Measurements from ENCODE around the gene EPB41L4B. TPM values are rescaled to one million over a fixed set of nuclear protein-coding genes. Genes with fewer than 3 reads are reported as not detected.

The EPB41L4B gene
- total and polyA plus RNA-seq, 2 of the 4 experiments (the other 2 are of a cell fraction), result 0.36 to 0.54 TPM

DNA sequence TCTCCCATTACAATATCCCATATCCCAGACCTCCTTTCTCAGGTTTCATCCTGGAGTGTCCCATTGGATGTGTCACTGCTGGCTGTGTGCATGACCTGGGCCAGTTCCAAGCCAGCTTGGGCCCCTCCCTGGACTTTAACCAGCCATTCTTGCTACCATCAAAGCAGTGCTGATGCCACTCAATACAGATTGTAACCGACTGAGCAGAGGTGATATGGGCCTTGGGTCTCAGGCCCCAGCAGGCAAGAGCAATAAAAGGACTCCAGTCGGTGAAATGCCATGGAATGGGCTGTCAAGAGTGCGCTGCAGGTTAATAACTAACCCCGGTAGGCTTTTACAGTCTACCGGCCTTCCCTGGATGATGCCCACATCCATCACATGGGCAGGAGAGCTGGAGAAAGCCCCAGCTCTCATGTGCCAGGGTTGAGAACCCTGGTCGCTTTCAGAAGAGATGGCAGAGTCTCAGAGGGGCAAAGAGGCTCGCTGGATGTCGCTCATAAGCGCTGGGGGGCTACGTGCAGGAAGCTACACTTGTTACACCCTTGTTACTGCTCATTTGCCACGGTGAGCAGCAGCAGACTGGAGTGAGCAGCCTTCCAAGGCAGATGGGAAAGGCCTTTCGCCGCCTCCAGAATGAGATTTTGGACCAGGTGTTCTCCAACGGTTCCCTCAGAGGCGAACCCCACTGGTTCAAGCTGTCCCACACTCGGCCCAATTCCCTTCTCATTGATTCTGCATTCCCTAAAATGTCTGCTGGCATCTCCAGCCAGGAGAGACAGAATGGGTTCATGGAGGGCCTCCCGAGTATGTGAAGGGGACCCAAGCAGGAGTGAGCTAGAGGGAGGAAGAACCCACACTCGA lies 13.2 kb downstream of the EPB41L4B start:
- H4K5ac ChIP-seq (ENCODE audit: low read depth, low read length), result no peak overlapping the region
- H3K36me3 ChIP-seq (ENCODE audit: control insufficient read depth, insufficient read depth, low read length), result no peaks in the 10 kb centered on the region
- H2BK20ac ChIP-seq (ENCODE audit: low read depth, low read length), result no peak overlapping the region
- no peak overlapping the region for H3K4me3 ChIP-seq (ENCODE audit: insufficient read depth, low read depth, low read length)
- H3K79me1 ChIP-seq (ENCODE audit: low read depth in 1 of 2, low read length in 2 of 2), result no peaks in the 10 kb centered on the region
- ChIA-PET CTCF (interaction anchor here (0.6 kb wide), 1 partner anchor 116 kb away, joined by 8 read pairs; no protein-coding TSS in a partner anchor), POLR2A (ENCODE audit: unreplicated experiment) (interaction anchor here (0.6 kb wide), 1 partner anchor 60 kb away, joined by 6 read pairs; no protein-coding TSS in a partner anchor)
- BruUV-seq (replicated peaks), result no TSS peak
- H3K56ac ChIP-seq (ENCODE audit: extremely low read depth, insufficient read depth, low read length), result no peak overlapping the region
- H3K9me3 ChIP-seq (ENCODE audit: control insufficient read depth, insufficient read depth, low read length), result no peaks in the 10 kb centered on the region
- no peak overlapping the region for H2BK5ac ChIP-seq (ENCODE audit: low read depth, low read length, poor library complexity, severe bottlenecking)
- H2BK15ac ChIP-seq (ENCODE audit: low read depth, low read length), result no peak overlapping the region
- no peaks in the 10 kb centered on the region for H4K20me1 ChIP-seq (ENCODE audit: insufficient read depth, low read length)
- no peak overlapping the region for H3K4ac ChIP-seq (ENCODE audit: low read depth, low read length)
- ATAC-seq (ENCODE audit: low read depth) (no peak), DNase-seq (no peak)
- no peak overlapping the region for H3K4me2 ChIP-seq (ENCODE audit: low read depth, low read length)
- no peak overlapping the region for H2AFZ ChIP-seq (replicated peaks; ENCODE audit: low read length, poor library complexity)
- no peak for TF ChIP-seq NFE2L2 (IDR thresholded peaks at IDR 0.05; ENCODE audit: low read depth, low read length)
- TF ChIP-seq FOS (IDR thresholded peaks at IDR 0.05; ENCODE audit: low read depth, low read length), result no peak
- no peak for TF ChIP-seq SMC3 (IDR thresholded peaks at IDR 0.05; ENCODE audit: low read depth, low read length)
- no peak overlapping the region for H3K27ac ChIP-seq (ENCODE audit: insufficient read depth, low read length)
- intact Hi-C loops (cut with micrococcal nuclease) (no loop called here), dilution Hi-C loops (cut with HindIII; ENCODE audit: low sequenced_read_pairs, unreplicated experiment) (no loop called here), in situ Hi-C loops (cut with MboI; ENCODE audit: low sequenced_read_pairs) (loop anchor here (25.0 kb wide), 2 partner anchors 120 to 245 kb away; no protein-coding TSS in a partner anchor)
- no peak overlapping the region for H4K8ac ChIP-seq (ENCODE audit: low read depth in 2 of 2, low read length in 2 of 2)
- H3K4me1 ChIP-seq (ENCODE audit: control insufficient read depth, insufficient read depth, low read length), result peaks cover 4% of the 10 kb centered on the region
- no peak overlapping the region for H3K23ac ChIP-seq (ENCODE audit: low read depth, low read length)
- no peak overlapping the region for H2BK120ac ChIP-seq (ENCODE audit: low read depth, low read length)
- 90% methylated on average over 9 of the region's 18 CpGs; no CpG with 5 or more reads in 1 of the 2 experiments for WGBS, 2 experiments (ENCODE audit: extremely low coverage in 2 of 2, insufficient read length in 1 of 2)
- peaks cover 11% of the 10 kb centered on the region for H3K27me3 ChIP-seq (ENCODE audit: control insufficient read depth, insufficient read depth, low read length)
- H3K9ac ChIP-seq (ENCODE audit: low read depth, low read length), result no peak overlapping the region
- no peak overlapping the region for H4K91ac ChIP-seq (ENCODE audit: insufficient read depth, low read depth, low read length)
- no peak overlapping the region for H2AK9ac ChIP-seq (replicated peaks; ENCODE audit: low read depth, low read length, poor library complexity)
- no peak overlapping the region for H3K18ac ChIP-seq (ENCODE audit: low read depth, low read length)
- H3K9me1 ChIP-seq (ENCODE audit: insufficient read depth, low read length), result no peaks in the 10 kb centered on the region
- H2AK5ac ChIP-seq (ENCODE audit: low read depth, low read length), result no peak overlapping the region
- no peak overlapping the region for H3K14ac ChIP-seq (replicated peaks; ENCODE audit: low read depth, low read length)

All from IMR-90 (cell line).